DND-41 (cell line): Measurements from ENCODE around the gene ARL4A.

ENCODE experiments used
- ATAC-seq: fragments of 200-7000 bp; cut with Tn5 transposase; 3 replicates; pipeline ENCODE4 v1.9.1; 2021; ENCODE audit warnings: low read depth; ENCODE audit not compliant: insufficient read depth
- DNase-seq: peaks from one replicate; pipeline ENCODE4 v3.0.0-alpha.2; 2020
- H2AFZ ChIP-seq: 2 replicates; pipeline ENCODE4 v1.6.0; 2012; ENCODE audit warnings: low read depth, low read length
- H3K27ac ChIP-seq: 2 replicates; pipeline ENCODE4 v1.5.1; 2012; ENCODE audit warnings: low read length, inconsistent platforms
- H3K27me3 ChIP-seq: fragments of 200-600 bp; sonication (generic); 2 replicates; pipeline ENCODE4 v1.6.0; 2012; ENCODE audit warnings: low read length, mild to moderate bottlenecking, inconsistent platforms; ENCODE audit not compliant: insufficient read depth, poor library complexity
- H3K36me3 ChIP-seq: 2 replicates; pipeline ENCODE4 v1.5.1; 2012; ENCODE audit warnings: low read length, inconsistent platforms; ENCODE audit not compliant: insufficient read depth
- H3K4me1 ChIP-seq: 2 replicates; pipeline ENCODE4 v1.5.1; 2012; ENCODE audit warnings: mild to moderate bottlenecking, low read length; ENCODE audit not compliant: insufficient read depth
- H3K4me2 ChIP-seq: 2 replicates; pipeline ENCODE4 v1.6.0; 2012; ENCODE audit warnings: mild to moderate bottlenecking, moderate library complexity, low read length, inconsistent platforms; ENCODE audit not compliant: insufficient read depth
- H3K4me3 ChIP-seq, 2 experiments: fragments of 200-600 bp in 1 of 2; shearing (Covaris generic) in 1 of 2; 2 replicates each; pipeline ENCODE4 v1.5.1; 2012 to 2016; ENCODE audit warnings: inconsistent platforms in 2 of 2, low read length in 2 of 2, mild to moderate bottlenecking in 2 of 2, low read depth in 1 of 2, moderate library complexity in 1 of 2
- H3K79me2 ChIP-seq: 2 replicates; pipeline ENCODE4 v1.6.0; 2012; ENCODE audit warnings: low read length, inconsistent platforms; ENCODE audit not compliant: insufficient read depth
- H3K9ac ChIP-seq: 2 replicates; pipeline ENCODE4 v1.6.0; 2012; ENCODE audit warnings: low read depth, mild to moderate bottlenecking, inconsistent platforms, low read length, moderate library complexity
- H3K9me3 ChIP-seq: 2 replicates; pipeline ENCODE4 v1.5.1; 2012; ENCODE audit warnings: low read length, moderate library complexity, mild to moderate bottlenecking, inconsistent platforms; ENCODE audit not compliant: insufficient read depth, severe bottlenecking
- H4K20me1 ChIP-seq: 2 replicates; pipeline ENCODE4 v1.6.0; 2012; ENCODE audit warnings: low read length; ENCODE audit not compliant: insufficient read depth
- EZH2 ChIP-seq: IDR thresholded peaks from 3 replicates; pipeline ENCODE4 v1.6.1; 2012; ENCODE audit warnings: borderline replicate concordance, low read depth, mild to moderate bottlenecking, moderate library complexity, low read length, inconsistent platforms; ENCODE audit not compliant: severe bottlenecking
- TF ChIP-seq, protein P1 (sequence below): IDR thresholded peaks from 2 replicates; pipeline ENCODE4 v1.5.1; 2012; ENCODE audit warnings: borderline replicate concordance, low read length, moderate library complexity, mild to moderate bottlenecking; ENCODE audit not compliant: poor library complexity, severe bottlenecking; ENCODE audit errors: extremely low read depth

The ARL4A gene

DNA sequence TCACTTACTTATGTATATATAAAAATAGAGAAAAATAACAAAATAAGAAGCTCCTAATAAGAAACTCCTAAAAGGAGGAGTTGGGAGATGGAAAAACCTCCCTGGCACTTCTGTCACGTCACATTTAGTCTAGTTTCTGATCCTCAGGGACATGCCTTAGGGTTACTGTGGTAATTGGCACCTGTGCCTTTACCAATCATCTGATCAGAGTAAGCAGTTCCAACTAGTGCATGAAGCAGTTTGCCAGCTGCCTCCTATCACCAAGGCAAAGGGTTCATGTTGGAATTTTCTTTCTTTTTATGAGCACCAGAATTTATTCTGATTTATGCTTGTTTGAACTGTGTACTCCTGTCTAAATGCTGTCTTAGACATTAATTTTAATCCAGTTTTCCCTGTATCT, 49.9 kb downstream of the ARL4A start:
- DNase-seq (no peak), ATAC-seq (no peak)
- Histone ChIP-seq H2AFZ (no peak overlapping the region), H3K4me2 (no peak overlapping the region), H3K79me2 (no peaks in the 10 kb centered on the region), H3K27ac (no peak overlapping the region), H3K4me3 (no peak overlapping the region), H3K4me1 (no peaks in the 10 kb centered on the region), H4K20me1 (no peaks in the 10 kb centered on the region), H3K9me3 (no peaks in the 10 kb centered on the region), H3K27me3 (no peaks in the 10 kb centered on the region), H3K36me3 (no peaks in the 10 kb centered on the region), H3K9ac (no peak overlapping the region)
- TF ChIP-seq, protein P1, sequence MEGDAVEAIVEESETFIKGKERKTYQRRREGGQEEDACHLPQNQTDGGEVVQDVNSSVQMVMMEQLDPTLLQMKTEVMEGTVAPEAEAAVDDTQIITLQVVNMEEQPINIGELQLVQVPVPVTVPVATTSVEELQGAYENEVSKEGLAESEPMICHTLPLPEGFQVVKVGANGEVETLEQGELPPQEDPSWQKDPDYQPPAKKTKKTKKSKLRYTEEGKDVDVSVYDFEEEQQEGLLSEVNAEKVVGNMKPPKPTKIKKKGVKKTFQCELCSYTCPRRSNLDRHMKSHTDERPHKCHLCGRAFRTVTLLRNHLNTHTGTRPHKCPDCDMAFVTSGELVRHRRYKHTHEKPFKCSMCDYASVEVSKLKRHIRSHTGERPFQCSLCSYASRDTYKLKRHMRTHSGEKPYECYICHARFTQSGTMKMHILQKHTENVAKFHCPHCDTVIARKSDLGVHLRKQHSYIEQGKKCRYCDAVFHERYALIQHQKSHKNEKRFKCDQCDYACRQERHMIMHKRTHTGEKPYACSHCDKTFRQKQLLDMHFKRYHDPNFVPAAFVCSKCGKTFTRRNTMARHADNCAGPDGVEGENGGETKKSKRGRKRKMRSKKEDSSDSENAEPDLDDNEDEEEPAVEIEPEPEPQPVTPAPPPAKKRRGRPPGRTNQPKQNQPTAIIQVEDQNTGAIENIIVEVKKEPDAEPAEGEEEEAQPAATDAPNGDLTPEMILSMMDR = no peak
- no peak for TF ChIP-seq EZH2

DNA sequence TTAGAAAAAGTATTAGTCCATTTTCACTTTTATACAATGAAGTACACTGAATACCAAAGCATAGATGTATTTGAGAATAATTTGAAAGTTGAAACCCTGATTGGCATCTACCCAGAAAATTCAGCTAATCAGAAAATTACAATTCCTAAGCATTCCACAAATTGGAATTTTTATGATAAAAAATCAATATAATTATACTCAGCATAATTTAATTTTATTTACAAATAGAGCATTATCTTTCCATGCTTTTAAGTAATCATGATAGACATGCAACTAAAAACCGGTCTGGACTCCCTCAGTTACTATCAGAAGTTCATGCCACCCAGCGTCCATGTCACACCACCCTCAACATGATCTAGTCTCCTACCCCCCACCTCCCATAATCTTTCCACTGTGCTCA, 50.4 kb downstream of the ARL4A start:
- Histone ChIP-seq H3K79me2 (no peaks in the 10 kb centered on the region), H3K4me3 (no peak overlapping the region), H4K20me1 (no peaks in the 10 kb centered on the region), H3K4me1 (no peaks in the 10 kb centered on the region), H3K36me3 (no peaks in the 10 kb centered on the region), H2AFZ (no peak overlapping the region), H3K27ac (no peak overlapping the region), H3K9me3 (no peaks in the 10 kb centered on the region), H3K4me2 (no peak overlapping the region), H3K27me3 (no peaks in the 10 kb centered on the region), H3K9ac (no peak overlapping the region)
- no peak for ATAC-seq
- no peak for DNase-seq
- TF ChIP-seq EZH2 = no peak
- TF ChIP-seq, protein P1 = no peak

DNA sequence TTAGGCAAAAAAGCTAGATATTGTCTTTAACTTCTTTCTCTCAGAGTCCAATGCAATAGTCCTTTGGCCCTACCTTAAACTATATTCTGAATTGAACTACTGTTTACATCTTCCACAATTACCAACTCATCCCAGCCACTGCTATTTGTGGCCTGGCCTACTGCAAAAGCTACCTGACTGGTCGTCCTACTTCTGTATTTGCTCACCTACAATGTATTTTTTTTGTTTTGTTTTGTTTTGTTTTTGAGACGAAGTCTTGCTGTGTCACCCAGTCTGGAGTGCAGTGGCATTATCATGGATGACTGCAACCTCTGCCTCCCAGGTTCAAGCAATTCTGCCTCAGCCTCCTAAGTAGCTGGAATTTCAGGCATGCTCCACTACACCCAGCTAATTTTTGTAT, 51.2 kb downstream of the ARL4A start:
- Histone ChIP-seq H3K4me2 (no peak overlapping the region), H3K27me3 (no peaks in the 10 kb centered on the region), H3K4me1 (no peaks in the 10 kb centered on the region), H4K20me1 (no peaks in the 10 kb centered on the region), H3K4me3 (no peak overlapping the region), H3K9ac (no peak overlapping the region), H2AFZ (no peak overlapping the region), H3K79me2 (no peaks in the 10 kb centered on the region), H3K27ac (no peak overlapping the region), H3K36me3 (no peaks in the 10 kb centered on the region), H3K9me3 (no peaks in the 10 kb centered on the region)
- ATAC-seq (no peak), DNase-seq (no peak)
- TF ChIP-seq, protein P1 = no peak
- TF ChIP-seq EZH2 = no peak
